ENCODE results near the gene FLT4.

The FLT4 gene

GRCh38 chr5:180603076-180603594 lies 46.3 kb downstream of the FLT4 start:
- DNase-seq, result no peak

DNA sequence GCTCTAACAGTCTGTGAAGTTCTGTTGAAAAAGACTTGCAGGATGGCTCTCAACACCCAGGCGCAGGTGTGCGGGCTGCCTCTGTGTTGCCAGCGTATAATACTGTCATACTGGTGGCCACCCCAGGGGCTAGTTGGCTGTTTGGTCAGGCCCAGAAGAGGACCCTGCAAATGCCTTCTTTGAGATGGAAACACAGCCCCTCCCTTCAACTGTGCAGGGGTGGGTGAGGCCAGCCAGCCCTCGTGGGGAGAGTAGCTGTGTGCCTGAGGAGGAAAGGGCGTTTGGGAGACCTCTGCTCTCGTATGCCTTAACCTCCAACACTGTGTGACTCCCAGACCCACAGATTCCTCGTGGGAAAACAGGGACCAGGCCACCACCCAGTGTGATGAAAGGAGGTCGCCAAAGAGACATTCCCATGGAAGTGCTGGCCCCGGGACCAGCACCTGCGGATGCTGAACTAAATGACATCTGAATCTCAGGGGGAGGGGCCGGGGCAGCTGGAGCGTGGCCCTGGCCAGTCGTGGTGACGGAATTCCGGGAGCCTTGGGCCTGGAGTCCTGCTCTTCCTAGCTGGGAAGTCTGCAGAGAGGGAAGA lies 46.8 kb downstream of the FLT4 start:
- DNase-seq, result no peak

DNA sequence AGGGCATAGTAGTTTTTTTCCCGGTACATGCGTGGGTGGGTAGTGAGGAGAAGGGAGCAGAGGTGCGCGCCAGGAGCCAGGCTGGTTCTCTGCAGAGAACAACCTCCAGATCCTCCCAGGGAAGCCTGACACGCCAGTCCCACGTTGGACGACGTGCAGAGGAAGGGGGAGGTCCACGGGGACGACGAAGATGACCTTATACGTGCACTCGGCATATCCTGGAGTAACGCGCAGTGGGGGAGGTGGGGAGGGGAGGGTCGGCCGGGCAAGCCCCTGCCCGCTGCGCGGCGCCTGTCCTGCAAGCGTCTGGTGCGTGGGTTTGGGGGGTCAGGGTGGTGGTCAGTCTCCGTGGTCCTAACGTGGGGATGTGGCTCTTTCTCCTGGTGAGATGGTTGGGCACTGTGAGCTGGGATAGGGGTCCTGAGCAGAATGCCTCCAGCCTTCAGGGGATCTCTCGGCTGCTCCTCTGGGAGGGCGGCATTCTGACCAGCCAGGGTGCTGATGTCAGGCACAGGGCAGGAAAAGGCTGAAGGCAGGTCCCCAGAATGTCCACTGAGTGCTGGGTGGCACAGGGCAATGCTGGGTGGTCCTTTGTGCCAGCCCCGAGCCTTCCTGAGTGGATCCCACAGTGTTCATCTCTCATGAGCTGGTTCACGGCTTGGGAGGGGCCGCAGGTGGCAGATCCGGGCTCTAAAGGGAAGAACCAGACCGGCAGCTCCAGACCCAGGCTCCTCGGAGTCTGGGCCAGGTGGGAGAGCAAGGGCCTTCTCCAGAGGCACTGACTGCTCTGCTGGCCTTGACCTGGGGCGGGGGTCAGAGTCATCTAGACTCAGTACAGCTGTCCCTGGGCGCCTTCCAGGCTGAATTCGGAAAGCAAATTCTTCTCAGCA lies 47.6 kb downstream of the FLT4 start:
- no peak for DNase-seq

DNA sequence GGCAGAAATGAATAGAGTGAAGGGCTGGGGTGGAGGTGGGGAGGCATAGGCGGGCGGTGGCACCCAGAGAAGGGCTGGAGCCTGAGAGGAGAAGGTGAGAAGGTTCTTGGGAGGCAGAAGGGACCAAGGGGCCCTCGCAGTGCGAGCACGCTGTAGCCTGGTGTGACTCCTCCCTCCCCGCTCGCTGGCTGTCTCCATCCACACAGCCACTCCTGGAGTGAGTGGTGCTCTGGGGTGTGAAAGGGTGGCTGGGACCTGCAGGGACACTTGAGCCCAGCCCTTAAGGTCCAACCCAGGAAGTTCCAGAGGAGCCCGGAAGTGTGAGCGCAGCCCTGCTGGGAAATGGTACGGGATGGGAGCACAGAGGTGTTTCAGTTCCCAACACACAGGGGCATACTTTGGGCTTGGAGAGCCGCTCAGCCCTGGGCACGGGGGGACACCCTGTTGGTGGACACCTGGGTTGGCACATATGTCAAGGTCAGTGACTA lies 48.8 kb downstream of the FLT4 start:
- DNase-seq, result no peak

- DNase-seq, result no peak
These were observed 49.3 kb downstream of the FLT4 start for GRCh38 chr5:180599981-180600553.

DNA sequence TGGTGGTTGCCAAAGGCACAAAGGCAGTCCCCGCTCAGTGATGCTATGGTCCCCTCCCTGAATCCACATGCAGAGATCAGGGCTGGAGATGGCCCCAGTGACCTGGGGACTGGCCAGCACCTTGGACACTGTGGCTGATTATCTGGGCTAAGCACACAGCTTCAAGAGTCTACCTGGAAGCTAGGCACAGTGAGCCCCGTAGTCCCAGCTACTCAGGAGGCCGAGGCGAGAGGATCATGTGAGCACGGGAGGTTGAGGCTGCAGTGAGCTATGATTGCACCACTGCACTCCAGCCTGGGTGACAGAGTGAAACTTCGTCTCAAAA lies 49.8 kb downstream of the FLT4 start:
- no peak for DNase-seq

DNA sequence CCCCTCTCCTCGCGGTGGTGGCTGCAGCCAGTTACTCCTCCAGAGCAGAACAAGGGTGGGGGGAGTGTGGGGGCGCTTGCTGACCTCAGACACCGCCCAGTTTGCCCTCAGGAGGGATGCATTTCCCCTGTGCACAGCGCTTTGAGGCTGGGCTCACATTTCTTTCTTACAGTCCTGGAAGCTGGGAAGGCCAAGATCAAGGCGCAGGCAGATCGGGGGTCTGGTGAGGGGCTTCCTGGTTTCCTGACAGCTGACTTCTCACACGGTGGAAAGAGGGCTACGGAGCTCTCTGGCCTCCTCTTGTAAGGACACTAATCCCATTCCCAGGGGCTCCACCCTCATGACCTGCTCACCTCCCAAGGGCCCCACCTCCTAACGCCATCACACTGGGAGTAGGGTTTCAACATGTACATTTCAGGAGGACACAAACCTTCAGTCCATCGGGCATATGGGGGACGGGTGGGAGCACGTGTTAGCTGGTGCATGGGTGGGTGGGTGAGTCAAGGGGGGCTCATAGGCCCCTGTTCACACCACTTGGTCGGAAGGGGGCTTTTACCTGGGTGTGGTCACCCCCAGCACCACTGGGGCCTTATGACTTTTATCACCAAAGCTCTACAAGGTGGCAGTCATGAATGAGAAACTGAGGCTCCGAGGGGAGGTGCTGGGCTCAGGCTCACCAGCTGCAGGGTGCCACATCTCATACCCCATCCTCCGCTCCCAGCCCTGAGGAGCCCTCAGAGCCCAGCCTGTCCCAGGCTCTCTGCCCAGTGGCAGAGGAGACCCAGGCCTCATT lies 50.4 kb downstream of the FLT4 start:
- no peak for DNase-seq

DNA sequence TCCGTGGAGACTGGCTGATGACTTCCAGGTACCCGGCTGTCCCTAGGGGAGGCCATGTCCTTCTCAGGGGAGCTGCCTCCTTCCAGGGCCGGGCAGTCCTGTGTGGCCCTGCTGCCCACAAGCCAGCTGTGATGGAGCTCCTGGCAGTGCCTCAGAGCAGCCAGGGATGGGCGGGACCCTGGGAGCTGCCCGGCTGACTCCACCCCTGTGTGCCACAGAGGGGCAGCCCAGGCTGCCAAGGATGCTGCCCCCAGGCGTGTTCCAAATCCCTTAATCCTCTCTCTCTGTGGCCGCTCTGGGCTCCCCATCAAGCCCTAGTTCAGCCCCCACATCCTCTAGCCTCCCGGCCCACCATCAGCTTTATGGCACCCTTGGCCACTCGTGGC lies 51.1 kb downstream of the FLT4 start:
- no peak for DNase-seq

DNA sequence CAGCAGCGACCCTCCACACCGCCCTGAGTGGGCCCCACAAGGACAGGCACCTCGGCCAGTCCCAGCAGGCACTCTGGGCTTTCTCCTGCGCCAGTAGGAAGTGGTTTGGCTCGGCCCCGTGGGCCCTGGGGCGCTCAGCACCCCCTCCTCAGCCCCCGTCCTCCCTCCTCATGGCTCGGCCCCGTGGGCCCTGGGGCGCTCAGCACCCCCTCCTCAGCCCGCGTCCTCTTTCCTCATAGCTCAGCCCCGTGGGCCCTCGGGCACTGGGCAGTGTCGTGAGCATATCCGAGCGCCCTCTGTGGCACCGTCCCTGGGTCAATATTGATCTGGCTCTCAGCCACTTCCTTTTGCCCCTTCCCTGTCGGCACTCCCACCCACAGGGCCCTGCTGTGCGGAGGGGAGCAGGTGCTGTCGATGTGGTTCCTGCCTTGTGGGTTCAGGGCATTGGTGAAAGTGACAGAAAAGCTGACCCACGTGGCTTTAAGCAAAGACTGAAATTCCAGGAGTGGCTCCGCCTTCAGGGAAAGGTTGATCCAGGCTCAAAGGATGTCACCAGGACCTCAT lies 52.6 kb downstream of the FLT4 start:
- DNase-seq, result no peak

DNA sequence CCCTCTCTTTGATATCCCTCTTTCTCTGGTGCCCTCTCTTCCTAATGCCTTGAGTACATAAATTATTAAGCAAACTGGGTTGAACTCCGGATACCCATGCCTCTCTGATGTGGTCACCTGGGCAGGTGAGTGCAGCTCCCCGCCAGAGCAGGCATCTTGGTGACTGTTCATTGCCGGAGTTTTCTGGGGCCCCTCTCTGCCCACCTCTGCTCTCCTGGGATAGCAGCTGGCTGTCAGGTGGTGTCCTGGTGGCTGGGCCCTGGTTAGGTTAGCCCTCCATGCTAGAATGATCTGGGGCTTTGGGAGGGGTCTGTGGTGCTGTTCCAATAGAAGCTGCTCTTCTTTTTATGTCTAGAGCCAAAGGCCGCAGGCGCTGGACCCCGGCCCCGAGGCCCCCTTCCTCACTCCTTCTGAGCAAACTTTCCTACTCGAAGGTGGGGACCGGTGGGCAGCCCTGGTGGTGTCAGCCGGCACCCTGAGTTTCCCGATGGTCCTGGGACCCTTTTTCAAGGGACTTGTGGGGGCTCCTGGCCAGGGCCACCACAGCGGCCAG lies 53.2 kb downstream of the FLT4 start:
- DNase-seq, result no peak

- no peak for DNase-seq
These were observed 53.9 kb downstream of the FLT4 start for GRCh38 chr5:180595381-180596114.

GRCh38 chr5:180595046-180595379 lies 54.4 kb downstream of the FLT4 start:
- DNase-seq, result no peak

- DNase-seq, result no peak
These were observed 54.9 kb downstream of the FLT4 start for GRCh38 chr5:180594311-180595045.

DNA sequence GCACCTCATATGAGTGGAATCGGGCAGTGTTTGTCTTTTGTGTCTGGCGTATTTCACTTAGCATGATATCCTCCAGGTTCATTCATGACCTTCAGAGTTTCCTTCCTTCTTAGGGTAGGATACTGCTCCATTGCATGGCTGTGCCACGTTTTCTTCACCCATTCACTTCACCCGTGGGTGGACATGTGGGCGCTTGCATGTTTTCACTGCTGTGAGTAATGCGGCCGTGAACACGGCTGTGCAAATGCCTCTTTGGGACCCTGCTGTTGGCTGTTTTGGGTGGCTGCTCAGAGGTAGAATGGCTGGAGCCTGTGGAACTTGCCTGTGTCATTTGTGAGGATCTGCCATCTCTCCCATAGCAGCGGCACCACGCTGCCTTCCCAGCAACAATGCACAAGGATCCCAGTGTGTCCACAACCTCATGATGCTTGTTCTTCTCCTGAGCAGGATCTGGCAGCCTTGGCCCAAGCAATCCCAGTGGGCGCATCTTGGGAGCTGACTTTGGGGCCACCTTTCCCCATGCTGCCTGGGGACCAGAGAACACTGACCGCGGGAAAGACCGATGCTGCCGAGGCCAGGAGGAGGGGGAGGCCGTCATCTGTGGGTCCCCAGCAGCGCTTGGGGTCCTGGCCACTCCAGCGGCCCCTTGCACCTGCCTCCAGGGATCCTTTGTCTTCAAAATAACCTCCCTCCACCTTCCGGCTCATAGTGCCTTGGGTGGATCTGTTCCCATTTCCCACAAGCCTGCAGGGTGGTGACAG lies 55.8 kb downstream of the FLT4 start:
- no peak for DNase-seq

DNA sequence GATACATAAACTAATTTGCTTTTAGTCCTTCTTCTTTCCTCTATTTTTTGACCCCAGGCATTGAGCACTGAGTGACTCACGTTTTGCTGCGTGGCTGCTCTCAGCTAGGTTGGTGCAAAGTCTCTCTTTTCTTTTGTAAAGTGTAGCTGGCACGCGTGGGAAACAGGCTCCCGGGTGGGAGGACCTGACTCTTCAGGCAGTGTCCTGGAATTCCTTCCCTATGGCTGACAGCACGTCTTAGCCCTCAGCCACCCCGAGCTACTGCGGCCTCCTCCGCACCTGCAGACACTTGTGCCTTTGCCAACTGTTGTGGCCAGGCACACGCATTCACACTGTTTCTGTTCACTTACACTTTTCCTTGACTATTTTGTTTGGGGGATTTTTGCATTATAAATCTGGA lies 57.2 kb downstream of the FLT4 start:
- no peak for DNase-seq

GRCh38 chr5:180591311-180591887 lies 58.0 kb downstream of the FLT4 start, which contains the start of gene SCGB3A1:
SCGB3A1 (minus strand) TSS chr5:180591499; CDS start chr5:180591462, 37 bp downstream.
- no peak for DNase-seq

DNA sequence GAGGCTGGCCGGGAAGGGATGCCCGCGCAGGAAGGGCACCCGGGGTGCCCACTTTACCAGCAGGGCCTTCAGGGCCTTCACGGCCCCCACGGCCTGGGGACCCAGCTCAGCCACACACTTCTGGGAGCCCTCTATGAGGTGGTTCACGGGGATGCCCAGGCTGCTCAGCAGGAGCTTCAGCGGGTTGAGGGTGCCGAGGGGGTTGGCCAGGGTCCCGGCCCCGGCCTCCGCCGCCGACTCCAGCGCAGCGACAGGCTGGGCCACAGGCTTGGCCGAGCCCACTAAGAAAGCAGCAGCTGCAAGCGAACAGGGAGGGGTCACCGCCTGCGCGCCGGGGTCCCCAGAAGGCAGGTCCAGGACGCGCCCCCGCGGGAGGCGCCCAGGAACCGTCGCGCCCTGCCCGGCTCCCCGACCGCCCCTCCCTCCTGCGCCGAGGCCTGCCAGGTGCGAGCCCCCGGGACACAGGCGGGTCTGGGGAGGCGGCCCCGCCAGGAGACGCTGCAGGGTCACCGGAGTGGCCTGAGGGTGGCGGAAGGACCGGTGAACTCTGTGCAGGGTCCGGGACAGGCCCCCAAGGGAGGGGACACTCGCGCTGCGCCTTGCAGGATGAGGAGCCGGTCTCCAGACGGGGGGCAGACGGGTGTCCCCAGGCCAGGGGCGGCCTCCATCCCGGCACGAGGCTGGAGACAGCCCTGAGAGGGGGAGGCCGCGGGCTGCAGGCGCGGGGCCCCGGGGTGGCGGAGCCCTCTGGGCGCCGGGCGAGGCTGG lies 58.7 kb downstream of the FLT4 start:
- no peak for DNase-seq

DNA sequence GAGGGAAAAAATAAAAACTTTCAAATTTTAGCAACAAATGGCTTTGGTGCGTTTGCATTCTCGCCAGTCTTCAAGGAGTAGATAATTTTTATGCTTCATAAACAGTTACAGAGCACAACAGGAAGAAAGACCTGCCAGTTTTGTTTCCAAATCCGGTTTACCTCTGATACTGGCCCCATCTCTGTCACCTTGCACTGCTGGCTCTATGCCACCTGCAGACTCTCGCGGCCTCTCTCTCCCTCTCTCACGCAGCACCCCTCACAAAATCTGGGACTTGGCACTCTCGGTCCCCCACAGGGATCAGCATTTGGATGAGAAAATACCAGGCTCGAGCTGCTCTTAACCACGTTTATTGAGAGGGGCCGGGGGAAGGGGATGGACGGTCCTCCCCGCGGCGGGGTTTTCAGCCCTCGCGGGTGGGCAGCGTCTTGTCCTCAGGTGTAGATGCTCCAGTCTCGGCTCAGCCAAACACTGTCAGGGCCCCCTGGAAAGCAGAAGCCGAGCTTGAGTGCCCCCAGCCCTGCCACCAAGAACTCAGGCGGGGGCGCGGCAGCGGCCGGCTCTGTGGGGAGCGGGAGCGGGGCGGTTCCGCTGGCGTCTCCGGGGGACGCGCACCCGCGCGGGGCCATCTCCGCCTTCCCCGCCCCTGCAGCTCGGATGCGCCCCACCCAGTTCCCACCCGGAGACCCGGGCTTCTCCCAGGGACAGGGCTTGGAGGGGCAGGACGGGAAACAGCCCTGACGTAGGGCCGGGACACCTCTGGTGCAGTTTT lies 59.4 kb downstream of the FLT4 start:
- DNase-seq, result no peak

Data from stimulated activated CD4-positive, alpha-beta T cell treated with anti-CD3 and anti-CD28 coated beads, Interleukin-15, amount 100 ng/mL, for 24 hours (primary cell).